GM12891 (cell line): Measurements from ENCODE around the gene RHBDF2.

Source experiments
- DNase-seq: peaks from one replicate; pipeline ENCODE4 v3.0.0; 2011; ENCODE audit warnings: low spot score; ENCODE audit not compliant: insufficient read length
- FAIRE-seq: peaks from 2 replicates; lab custom pipeline; 2011; peaks lifted over from hg19 to GRCh38; lab: Jason Lieb, UNC
- PAX5 ChIP-seq: IDR thresholded peaks from 2 replicates; pipeline ENCODE4 v1.6.1; 2011; ENCODE audit warnings: low read length, moderate library complexity, mild to moderate bottlenecking; ENCODE audit not compliant: insufficient read depth, severe bottlenecking
- POLR2A ChIP-seq: IDR thresholded peaks from 2 replicates; pipeline ENCODE4 v1.6.1; 2011; ENCODE audit warnings: low read depth, low read length, control low read depth
- POLR2AphosphoS5 ChIP-seq: IDR thresholded peaks from 2 replicates; pipeline ENCODE4 v1.6.1; 2011; ENCODE audit warnings: low read depth, low read length, control low read depth
- POU2F2 ChIP-seq: IDR thresholded peaks from 2 replicates; pipeline ENCODE4 v1.6.1; 2011; ENCODE audit warnings: low read depth, mild to moderate bottlenecking, control low read depth, low read length, moderate library complexity
- SPI1 ChIP-seq: IDR thresholded peaks from 2 replicates; pipeline ENCODE4 v1.6.1; 2011; ENCODE audit warnings: low read depth, low read length, control low read depth
- TAF1 ChIP-seq: IDR thresholded peaks from 2 replicates; pipeline ENCODE4 v1.6.1; 2011; ENCODE audit warnings: low read depth, low read length, control low read depth

The RHBDF2 gene

DNA sequence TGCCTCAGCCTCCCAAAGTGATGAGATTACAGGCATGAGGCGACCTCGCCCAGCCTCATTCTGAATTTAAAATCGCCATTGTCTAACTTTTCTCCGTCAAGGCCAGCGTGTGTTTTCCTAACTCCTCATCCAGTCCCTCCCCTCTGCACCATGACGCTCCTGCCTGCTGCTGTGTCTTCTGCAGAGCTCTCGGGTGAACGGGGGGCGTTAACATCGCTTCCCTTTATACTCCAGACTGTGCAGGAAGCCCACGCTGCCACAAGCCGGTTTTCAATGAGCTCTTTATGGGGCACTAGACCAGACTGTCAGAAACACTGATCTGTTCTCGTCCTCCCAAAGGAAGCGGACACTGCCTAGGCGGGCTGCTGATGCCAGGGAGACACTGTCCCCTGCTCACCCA, 20.6 kb downstream of the RHBDF2 start:
- TF ChIP-seq SPI1 (no peak), POLR2A (no peak), TAF1 (no peak), PAX5 (no peak), POLR2AphosphoS5 (no peak), POU2F2 (no peak)
- DNase-seq (no peak), FAIRE-seq (no peak)

DNA sequence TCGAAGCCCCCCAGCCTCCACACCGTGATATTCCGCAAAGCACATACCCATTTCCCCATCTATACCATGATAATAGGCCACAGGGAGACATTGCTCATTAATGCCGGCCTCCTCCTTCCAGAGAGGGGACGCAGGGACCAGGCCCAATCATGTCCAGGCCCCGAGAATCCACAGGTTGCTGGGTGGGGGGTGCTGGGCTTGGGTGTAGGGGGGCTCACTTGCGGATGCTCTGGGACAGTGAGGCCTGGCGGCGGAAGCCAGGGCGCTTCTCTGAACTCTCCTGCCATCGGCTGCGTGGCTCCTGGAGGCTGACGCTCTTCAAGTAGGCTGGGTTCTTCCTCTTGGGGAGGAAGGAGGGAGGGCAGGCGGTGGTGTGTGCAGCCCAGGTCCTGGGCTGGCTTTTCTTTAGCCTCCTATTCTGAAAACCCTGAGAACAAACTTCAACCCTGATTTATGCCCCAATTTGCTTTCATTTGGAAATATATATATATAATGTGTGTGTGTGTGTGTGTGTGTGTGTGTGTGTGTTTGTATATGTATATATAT, 21.6 kb downstream of the RHBDF2 start:
- FAIRE-seq, result peak; percentile 52
- TF ChIP-seq POLR2A, result no peak
- TF ChIP-seq SPI1, result no peak
- TF ChIP-seq POLR2AphosphoS5, result no peak
- TF ChIP-seq POU2F2, result no peak
- TF ChIP-seq PAX5, result no peak
- TF ChIP-seq TAF1, result no peak

DNA sequence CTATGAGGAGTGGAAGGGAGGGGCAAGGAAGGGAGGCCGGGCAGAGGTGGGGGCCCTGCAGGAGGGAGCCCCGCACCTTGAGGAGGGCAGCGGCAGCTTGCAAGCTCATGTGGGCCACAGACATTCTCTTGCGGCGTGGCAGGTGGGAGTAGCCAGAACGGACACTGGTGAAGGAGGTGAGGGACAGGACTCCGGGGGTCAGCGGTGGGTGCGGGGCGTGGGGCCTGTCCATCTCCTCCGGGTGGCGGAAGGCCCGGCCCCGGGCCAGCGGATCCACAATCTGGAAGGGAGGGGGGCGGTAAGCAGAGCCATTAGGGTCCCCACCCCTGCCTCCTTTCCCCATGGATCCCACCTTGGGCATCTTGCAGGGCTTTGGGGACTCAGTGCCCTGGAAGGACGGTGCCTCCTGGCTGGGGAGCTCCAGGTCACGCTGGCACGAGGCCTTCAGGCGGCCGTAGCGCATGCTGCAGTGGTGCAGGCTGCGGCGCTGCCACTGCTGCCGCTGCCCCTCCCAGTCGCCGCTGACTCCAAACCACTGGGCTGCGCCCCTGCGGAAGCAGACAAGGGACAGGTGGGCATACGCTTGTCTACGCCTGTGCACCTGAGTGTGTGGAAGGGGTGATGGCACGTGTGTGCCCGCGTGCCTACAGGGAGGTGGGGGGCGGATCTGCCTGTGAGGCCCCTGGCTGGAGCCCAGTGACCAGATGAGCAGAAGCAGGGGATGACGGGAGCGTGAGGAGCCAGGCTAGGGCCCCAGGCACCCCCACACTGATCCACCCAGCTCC, 22.3 kb downstream of the RHBDF2 start:
- TF ChIP-seq SPI1 (no peak), POU2F2 (no peak), PAX5 (no peak), POLR2AphosphoS5 (no peak), TAF1 (no peak), POLR2A (no peak)

More for the DNA sequence above, 21.6 kb downstream of the RHBDF2 start:
- DNase-seq, result no peak

DNA sequence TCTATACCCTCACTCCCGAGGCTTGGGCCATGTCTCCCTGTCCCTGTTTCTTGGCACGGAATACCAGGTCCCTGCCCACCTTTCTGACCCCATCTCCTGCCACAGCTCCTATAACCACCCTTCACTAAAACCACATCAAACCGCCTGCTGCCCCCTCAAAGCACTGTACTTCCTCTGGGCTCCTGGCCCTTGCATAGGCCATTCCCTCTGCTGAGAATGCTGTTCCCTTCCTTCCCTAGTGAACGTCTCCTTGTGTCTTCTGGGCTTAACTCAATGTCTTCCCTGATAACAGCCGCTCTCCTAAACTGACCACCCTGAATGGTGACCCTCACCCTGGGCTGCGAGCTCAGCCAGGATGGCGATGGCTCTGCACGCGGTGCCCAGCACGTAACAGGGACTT, 23.1 kb downstream of the RHBDF2 start:
- DNase-seq, result no peak
- no peak for FAIRE-seq
- TF ChIP-seq SPI1 (no peak), POU2F2 (no peak), PAX5 (no peak), TAF1 (no peak)

More for the DNA sequence above, 22.3 kb downstream of the RHBDF2 start:
- no peak for FAIRE-seq
- DNase-seq, result no peak

DNA sequence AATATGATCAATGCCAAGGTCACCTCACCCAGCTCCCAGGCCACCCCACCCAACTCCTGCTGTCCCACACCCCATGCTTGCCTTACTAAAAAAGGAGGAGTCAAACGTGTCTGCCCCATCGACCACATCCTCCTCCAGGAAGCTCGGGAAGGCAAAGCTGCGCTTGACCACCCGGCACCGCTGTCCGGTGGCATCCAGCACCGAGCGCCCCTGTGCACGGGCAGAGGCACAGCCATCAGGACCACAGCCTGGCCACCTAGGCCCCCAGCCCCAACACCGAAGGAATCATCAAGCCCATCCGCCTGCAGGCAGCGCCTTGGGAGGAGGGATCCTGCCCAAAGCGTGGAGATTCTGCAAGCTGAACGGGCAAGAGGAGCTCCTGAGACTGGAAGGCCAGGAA, 23.6 kb downstream of the RHBDF2 start:
- DNase-seq (no peak), FAIRE-seq (no peak)
- TF ChIP-seq PAX5, result no peak
- TF ChIP-seq SPI1, result no peak
- no peak for TF ChIP-seq TAF1
- TF ChIP-seq POLR2A, result no peak
- TF ChIP-seq POLR2AphosphoS5, result no peak
- no peak for TF ChIP-seq POU2F2

DNA sequence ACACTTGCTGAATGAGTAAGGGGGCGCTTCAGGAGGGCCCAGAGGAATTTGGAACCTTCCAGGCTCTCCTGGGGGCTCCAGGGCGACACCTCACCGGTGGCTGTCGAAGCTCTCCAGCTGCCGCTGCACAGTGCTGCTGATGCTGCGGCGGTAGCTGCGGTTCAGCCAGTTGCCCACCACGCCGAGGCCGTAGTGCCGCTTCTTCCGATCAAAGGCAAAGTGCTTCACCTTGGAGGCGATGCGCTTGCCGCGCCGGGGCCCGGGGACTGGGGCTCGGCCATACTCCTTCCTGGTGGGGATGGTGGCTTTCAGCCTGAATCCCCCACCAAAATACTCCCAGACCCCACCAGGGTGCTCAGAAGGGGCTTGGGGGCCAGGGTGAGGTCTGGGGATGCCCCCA, 24.5 kb downstream of the RHBDF2 start:
- no peak for TF ChIP-seq TAF1
- DNase-seq (no peak), FAIRE-seq (no peak)

DNA sequence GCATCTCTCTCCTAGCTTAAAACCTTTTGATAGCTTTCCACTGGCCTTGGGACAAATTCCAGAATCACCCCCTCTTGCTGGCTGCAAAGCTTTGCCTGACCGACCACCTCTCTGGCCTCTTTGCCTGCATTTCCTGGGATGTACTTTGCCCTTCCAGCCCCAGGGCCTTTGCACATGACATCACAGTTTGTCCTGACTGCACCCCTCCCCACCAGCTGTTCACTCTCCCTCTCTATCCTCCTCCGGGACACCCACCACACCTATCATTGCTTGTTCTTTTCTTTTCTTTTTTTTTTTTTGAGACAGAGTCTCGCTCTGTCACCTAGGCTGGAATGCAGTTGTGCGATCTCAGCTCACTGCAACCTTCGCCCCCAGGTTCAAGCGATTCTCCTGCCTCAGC, 25.9 kb downstream of the RHBDF2 start:
- no peak for FAIRE-seq
- DNase-seq, result no peak
- TF ChIP-seq POLR2A, result no peak
- no peak for TF ChIP-seq PAX5
- TF ChIP-seq SPI1, result no peak
- TF ChIP-seq TAF1, result no peak
- no peak for TF ChIP-seq POLR2AphosphoS5
- no peak for TF ChIP-seq POU2F2

DNA sequence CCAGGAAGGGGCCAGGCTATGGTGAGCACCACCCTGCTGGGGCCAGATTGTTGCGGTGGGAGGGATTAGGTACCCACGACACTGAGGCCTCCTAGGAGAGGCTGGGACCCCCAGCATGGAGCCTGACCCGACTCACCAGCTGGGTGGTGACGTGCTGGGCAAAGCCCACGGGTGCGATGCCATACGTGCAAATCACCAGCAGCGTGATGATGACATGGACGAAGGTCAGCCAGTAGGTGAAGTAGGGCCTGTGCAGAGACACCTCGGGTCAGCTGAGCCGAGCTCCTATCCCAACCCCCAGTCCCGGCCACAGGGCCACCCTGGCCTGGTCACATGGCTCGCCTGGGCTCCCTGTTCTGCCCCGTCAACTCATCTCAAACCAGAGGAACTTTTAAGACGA, 26.3 kb downstream of the RHBDF2 start:
- no peak for TF ChIP-seq PAX5
- no peak for TF ChIP-seq POLR2A
- TF ChIP-seq SPI1, result no peak
- TF ChIP-seq POLR2AphosphoS5, result no peak
- TF ChIP-seq TAF1, result no peak
- TF ChIP-seq POU2F2, result no peak
- FAIRE-seq, result no peak
- no peak for DNase-seq

DNA sequence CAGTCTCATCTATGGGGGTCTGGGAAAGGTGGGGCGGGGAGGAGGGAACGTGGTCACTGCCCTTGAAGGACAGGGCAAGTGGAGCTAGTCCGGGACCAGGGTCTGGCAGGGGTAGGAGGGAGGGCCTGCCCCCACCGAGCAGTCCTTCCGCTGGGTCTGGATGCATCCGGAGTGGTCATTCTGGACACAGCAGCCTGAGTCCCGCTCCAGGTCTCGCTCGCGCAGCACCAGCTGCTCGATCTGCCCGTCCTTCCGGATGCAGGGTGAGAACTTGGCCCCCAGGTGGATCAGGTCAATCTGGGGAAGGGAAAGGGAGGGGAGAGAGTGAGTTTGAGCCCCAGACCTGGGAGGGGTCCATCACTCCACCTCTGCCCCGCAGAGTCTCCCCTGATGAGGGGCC, 27.0 kb downstream of the RHBDF2 start:
- DNase-seq (no peak), FAIRE-seq (no peak)
- TF ChIP-seq SPI1 (no peak), POU2F2 (no peak), PAX5 (no peak), POLR2A (no peak), TAF1 (no peak), POLR2AphosphoS5 (no peak)

DNA sequence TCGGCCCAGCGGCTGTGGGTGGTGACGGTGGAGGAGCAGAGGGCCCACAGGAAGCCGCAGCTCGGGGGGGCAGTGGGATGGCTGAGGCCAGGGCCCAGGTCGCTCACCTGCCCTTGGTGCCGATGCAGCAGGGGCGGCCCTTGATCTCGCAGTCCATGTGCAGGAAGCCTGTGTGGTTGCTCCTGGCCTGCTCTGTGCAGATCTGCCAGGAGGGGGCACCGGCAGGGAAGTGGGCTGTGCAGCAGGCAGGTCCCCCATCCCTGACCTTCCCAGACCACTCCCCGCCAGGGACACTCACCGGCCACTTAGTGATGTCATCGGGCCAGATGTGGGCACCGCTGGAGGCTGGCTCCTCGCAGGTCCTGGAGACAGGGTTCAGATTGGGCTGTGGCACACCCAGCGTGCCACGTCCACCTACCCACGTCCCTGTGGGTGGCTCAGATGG, 27.7 kb downstream of the RHBDF2 start:
- FAIRE-seq (peak; percentile 50), DNase-seq (no peak)
- TF ChIP-seq POLR2AphosphoS5 (no peak), SPI1 (no peak)

DNA sequence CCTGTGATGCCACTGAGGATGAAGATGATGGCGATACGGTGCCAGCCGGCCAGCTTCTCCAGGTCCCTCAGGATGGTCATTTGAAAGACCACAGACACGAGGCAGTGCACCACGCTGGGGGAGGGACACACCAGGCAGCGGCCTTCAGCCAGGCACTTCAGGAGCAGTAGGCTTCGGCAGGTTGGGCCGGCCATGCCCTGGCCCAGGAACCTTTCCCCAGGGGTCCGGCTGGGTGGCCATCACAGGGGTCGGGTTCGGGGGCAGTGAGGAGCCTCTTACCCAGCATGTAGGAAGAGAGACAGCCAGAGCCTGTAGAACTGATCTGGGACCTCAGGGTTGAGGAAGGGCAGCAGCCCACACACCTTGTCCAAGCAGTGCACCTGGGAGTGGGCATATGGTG, 28.5 kb downstream of the RHBDF2 start:
- no peak for FAIRE-seq
- TF ChIP-seq PAX5 (no peak), POLR2AphosphoS5 (no peak), TAF1 (no peak), POU2F2 (no peak), SPI1 (no peak), POLR2A (no peak)
- DNase-seq, result no peak
